ENCODE measurements around the gene ABCC12.

DNA sequence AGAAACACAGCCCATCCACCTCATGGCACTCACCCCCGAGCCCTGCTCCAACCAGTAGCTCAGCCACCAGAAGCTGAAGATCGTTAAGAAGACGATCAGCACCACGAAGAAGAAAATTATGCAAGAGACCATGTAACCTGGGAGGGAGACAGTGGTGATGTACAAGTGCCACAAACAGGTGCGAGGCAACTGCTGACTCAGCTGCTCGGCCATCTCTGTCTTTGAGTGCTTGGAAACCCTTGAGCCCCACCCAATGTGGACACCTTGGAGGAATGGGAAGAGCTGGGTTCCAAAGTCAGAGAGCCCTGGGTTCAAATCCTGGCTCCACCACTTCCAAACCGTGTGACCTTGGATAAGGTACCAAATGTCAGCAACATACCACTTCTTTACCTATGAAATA lies 38.1 kb upstream of the ABCC12 start:
- TF ChIP-seq, protein P1, sequence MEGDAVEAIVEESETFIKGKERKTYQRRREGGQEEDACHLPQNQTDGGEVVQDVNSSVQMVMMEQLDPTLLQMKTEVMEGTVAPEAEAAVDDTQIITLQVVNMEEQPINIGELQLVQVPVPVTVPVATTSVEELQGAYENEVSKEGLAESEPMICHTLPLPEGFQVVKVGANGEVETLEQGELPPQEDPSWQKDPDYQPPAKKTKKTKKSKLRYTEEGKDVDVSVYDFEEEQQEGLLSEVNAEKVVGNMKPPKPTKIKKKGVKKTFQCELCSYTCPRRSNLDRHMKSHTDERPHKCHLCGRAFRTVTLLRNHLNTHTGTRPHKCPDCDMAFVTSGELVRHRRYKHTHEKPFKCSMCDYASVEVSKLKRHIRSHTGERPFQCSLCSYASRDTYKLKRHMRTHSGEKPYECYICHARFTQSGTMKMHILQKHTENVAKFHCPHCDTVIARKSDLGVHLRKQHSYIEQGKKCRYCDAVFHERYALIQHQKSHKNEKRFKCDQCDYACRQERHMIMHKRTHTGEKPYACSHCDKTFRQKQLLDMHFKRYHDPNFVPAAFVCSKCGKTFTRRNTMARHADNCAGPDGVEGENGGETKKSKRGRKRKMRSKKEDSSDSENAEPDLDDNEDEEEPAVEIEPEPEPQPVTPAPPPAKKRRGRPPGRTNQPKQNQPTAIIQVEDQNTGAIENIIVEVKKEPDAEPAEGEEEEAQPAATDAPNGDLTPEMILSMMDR (IDR thresholded peaks at IDR 0.05; ENCODE audit: poor library complexity, severe bottlenecking), result no peak
- TF ChIP-seq, protein P2, sequence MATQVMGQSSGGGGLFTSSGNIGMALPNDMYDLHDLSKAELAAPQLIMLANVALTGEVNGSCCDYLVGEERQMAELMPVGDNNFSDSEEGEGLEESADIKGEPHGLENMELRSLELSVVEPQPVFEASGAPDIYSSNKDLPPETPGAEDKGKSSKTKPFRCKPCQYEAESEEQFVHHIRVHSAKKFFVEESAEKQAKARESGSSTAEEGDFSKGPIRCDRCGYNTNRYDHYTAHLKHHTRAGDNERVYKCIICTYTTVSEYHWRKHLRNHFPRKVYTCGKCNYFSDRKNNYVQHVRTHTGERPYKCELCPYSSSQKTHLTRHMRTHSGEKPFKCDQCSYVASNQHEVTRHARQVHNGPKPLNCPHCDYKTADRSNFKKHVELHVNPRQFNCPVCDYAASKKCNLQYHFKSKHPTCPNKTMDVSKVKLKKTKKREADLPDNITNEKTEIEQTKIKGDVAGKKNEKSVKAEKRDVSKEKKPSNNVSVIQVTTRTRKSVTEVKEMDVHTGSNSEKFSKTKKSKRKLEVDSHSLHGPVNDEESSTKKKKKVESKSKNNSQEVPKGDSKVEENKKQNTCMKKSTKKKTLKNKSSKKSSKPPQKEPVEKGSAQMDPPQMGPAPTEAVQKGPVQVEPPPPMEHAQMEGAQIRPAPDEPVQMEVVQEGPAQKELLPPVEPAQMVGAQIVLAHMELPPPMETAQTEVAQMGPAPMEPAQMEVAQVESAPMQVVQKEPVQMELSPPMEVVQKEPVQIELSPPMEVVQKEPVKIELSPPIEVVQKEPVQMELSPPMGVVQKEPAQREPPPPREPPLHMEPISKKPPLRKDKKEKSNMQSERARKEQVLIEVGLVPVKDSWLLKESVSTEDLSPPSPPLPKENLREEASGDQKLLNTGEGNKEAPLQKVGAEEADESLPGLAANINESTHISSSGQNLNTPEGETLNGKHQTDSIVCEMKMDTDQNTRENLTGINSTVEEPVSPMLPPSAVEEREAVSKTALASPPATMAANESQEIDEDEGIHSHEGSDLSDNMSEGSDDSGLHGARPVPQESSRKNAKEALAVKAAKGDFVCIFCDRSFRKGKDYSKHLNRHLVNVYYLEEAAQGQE (IDR thresholded peaks at IDR 0.05; ENCODE audit: borderline replicate concordance), result no peak
- TF ChIP-seq EP300 (conservative IDR thresholded peaks at IDR 0.05; ENCODE audit: poor library complexity, severe bottlenecking), result no peak
- TF ChIP-seq EZH2 (IDR thresholded peaks at IDR 0.05; ENCODE audit: borderline replicate concordance, insufficient read depth, low read length, poor library complexity, severe bottlenecking), result no peak
- no peak for TF ChIP-seq POLR2AphosphoS5 (IDR thresholded peaks at IDR 0.05)
- no peak for TF ChIP-seq SMC3 (conservative IDR thresholded peaks at IDR 0.05; ENCODE audit: poor library complexity)
- no peak for TF ChIP-seq TAF1 (IDR thresholded peaks at IDR 0.05; ENCODE audit: low read depth)

Data from neural cell (in vitro differentiated cells).